Measurements from ENCODE around the gene L3MBTL2. TPM values are rescaled to one million over a fixed set of nuclear protein-coding genes. Genes with fewer than 3 reads are reported as not detected.

Gene L3MBTL2
- total RNA-seq, 2 donors from 2014 or later = 25.4 to 37.7 TPM

GRCh38 chr22:41248314-41248713 lies 43.2 kb downstream of the L3MBTL2 start:
- no peaks in the 10 kb centered on the region for H3K9me3 ChIP-seq
- 91% methylated on average over 14 of the region's 15 CpGs for WGBS
- intact Hi-C loops (cut with DNase I) = no loop called here

DNA sequence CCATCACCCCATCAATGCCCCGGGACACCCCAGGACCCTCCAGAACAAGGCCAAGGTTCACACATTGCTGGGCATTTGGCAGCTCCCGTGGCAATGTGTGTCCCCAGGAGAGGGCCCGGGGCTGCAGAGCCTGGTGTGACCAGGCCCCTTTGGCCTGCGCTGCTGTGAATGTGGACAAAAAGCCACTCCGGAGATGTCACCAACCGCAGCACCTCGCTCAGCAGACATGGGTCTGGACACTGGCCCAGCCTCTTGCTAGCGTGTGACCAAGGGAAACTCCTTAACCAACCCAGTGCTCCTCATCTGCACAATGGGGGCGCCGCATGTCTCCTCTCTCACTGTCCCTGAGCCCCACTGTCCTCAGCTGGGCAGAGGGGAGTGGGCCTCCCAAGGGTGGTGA lies 43.6 kb downstream of the L3MBTL2 start:
- no peak for TF ChIP-seq POLR2A (IDR thresholded peaks at IDR 0.05)
- TF ChIP-seq, protein P1, sequence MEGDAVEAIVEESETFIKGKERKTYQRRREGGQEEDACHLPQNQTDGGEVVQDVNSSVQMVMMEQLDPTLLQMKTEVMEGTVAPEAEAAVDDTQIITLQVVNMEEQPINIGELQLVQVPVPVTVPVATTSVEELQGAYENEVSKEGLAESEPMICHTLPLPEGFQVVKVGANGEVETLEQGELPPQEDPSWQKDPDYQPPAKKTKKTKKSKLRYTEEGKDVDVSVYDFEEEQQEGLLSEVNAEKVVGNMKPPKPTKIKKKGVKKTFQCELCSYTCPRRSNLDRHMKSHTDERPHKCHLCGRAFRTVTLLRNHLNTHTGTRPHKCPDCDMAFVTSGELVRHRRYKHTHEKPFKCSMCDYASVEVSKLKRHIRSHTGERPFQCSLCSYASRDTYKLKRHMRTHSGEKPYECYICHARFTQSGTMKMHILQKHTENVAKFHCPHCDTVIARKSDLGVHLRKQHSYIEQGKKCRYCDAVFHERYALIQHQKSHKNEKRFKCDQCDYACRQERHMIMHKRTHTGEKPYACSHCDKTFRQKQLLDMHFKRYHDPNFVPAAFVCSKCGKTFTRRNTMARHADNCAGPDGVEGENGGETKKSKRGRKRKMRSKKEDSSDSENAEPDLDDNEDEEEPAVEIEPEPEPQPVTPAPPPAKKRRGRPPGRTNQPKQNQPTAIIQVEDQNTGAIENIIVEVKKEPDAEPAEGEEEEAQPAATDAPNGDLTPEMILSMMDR (IDR thresholded peaks at IDR 0.05) = no peak
- no peak for TF ChIP-seq POLR2AphosphoS5 (IDR thresholded peaks at IDR 0.05)
- Histone ChIP-seq H3K36me3 (peaks cover 15% of the 10 kb centered on the region in 2 donors), H3K9me3 (no peaks in the 10 kb centered on the region), H3K4me3 (no peak overlapping the region), H3K4me1 (replicated peaks) (no peaks in the 10 kb centered on the region), H3K27me3 (replicated peaks; ENCODE audit: insufficient read depth) (no peaks in the 10 kb centered on the region), H3K27ac (no peak overlapping the region)
- intact Hi-C loops (cut with DNase I) = no loop called here
- no peak for DNase-seq (ENCODE audit: low spot score)
- WGBS = 94% methylated on average over 5 of the region's 10 CpGs

More at GRCh38 chr22:41248314-41248713, 43.2 kb downstream of the L3MBTL2 start:
- no peak for TF ChIP-seq POLR2A (IDR thresholded peaks at IDR 0.05)
- no peak for TF ChIP-seq POLR2AphosphoS5 (IDR thresholded peaks at IDR 0.05)
- TF ChIP-seq, protein P1 (IDR thresholded peaks at IDR 0.05) = no peak
- DNase-seq (ENCODE audit: low spot score) = no peak
- H3K4me1 ChIP-seq (replicated peaks) = no peaks in the 10 kb centered on the region
- no peaks in the 10 kb centered on the region for H3K27me3 ChIP-seq (replicated peaks; ENCODE audit: insufficient read depth)
- H3K27ac ChIP-seq = no peak overlapping the region
- H3K36me3 ChIP-seq = peaks cover 15% of the 10 kb centered on the region in 2 donors
- no peak overlapping the region for H3K4me3 ChIP-seq

GRCh38 chr22:41249442-41249841 lies 44.3 kb downstream of the L3MBTL2 start:
- DNase-seq (ENCODE audit: low spot score) = no peak
- no peak for TF ChIP-seq POLR2AphosphoS5 (IDR thresholded peaks at IDR 0.05)
- TF ChIP-seq POLR2A (IDR thresholded peaks at IDR 0.05) = no peak
- TF ChIP-seq, protein P1 (IDR thresholded peaks at IDR 0.05) = no peak
- Histone ChIP-seq H3K27ac (no peak overlapping the region), H3K36me3 (peaks cover 15% of the 10 kb centered on the region in 2 donors), H3K4me1 (replicated peaks) (no peaks in the 10 kb centered on the region), H3K27me3 (replicated peaks; ENCODE audit: insufficient read depth) (no peaks in the 10 kb centered on the region), H3K4me3 (no peak overlapping the region), H3K9me3 (no peaks in the 10 kb centered on the region)
- intact Hi-C loops (cut with DNase I) = no loop called here
- WGBS = 91% methylated on average over 14 of the region's 14 CpGs

DNA sequence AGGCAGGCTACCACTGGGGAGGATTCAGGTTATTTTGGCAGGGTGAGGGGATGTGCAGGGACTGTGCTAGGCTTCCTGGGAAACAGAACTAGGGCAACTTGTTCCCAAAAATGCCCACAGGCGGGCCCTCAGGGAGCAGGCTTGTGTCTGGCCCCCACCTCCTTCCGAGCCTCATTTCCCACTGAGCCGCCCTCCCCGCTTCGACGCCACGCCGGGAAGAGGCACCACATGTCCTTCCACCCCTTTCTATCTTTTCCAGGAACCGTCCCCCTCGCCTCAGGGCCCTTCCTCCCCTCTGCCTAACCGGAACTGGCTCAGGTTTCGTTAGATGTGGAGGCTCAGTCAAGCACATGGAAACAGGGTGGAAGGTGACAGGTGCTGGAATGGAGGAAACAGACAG lies 45.0 kb downstream of the L3MBTL2 start:
- Histone ChIP-seq H3K4me1 (replicated peaks) (no peaks in the 10 kb centered on the region), H3K4me3 (no peak overlapping the region), H3K36me3 (peaks cover 15% of the 10 kb centered on the region in 2 donors), H3K27ac (no peak overlapping the region), H3K27me3 (replicated peaks; ENCODE audit: insufficient read depth) (no peaks in the 10 kb centered on the region), H3K9me3 (no peaks in the 10 kb centered on the region)
- DNase-seq (ENCODE audit: low spot score) = no peak
- intact Hi-C loops (cut with DNase I) = no loop called here
- 93% methylated on average over 12 of the region's 12 CpGs for WGBS
- TF ChIP-seq POLR2A (IDR thresholded peaks at IDR 0.05) = no peak
- TF ChIP-seq POLR2AphosphoS5 (IDR thresholded peaks at IDR 0.05) = no peak
- TF ChIP-seq, protein P1 (IDR thresholded peaks at IDR 0.05) = no peak

- 92% methylated on average over 8 of the region's 8 CpGs for WGBS
- no peak for TF ChIP-seq POLR2A (IDR thresholded peaks at IDR 0.05)
- no peak for TF ChIP-seq POLR2AphosphoS5 (IDR thresholded peaks at IDR 0.05)
- TF ChIP-seq, protein P1 (IDR thresholded peaks at IDR 0.05) = no peak
- Histone ChIP-seq H3K36me3 (peaks cover 12 to 15% of the 10 kb centered on the region in 2 donors), H3K27me3 (replicated peaks; ENCODE audit: insufficient read depth) (no peaks in the 10 kb centered on the region), H3K9me3 (no peaks in the 10 kb centered on the region), H3K4me3 (no peak overlapping the region), H3K27ac (no peak overlapping the region), H3K4me1 (replicated peaks) (peaks cover 8% of the 10 kb centered on the region)
- DNase-seq (ENCODE audit: low spot score) = no peak
- intact Hi-C loops (cut with DNase I) = no loop called here
Measured at GRCh38 chr22:41252365-41252764, 47.3 kb downstream of the L3MBTL2 start.
